Prostate gland (tissue), 2 donors: ENCODE data around the gene ZNF100.
A peak's percentile ranks its signal among the peaks of the same experiment; 100 is the strongest.

ENCODE experiments used
- POLR2A ChIP-seq: fragments of 450-650 bp; IDR thresholded peaks from one replicate; pipeline ENCODE4 v1.6.1; 2016; ENCODE audit warnings: antibody characterized with exemption, mild to moderate bottlenecking
- POLR2AphosphoS5 ChIP-seq: sonication (generic); formaldehyde crosslinking; IDR thresholded peaks from one replicate; pipeline ENCODE4 v1.6.1; 2017; ENCODE audit warnings: antibody characterized with exemption
- TF ChIP-seq, protein P1 (sequence below), 4 experiments: fragments of 200-600 bp in 2 of 4; fragments of 450-650 bp in 2 of 4; sonication (generic) in 2 of 4; IDR thresholded peaks; 1 replicate in 3 of 4; 2 replicates in 1 of 4; pipeline ENCODE4 v1.5.1; 2016 to 2019; ENCODE audit warnings: antibody characterized with exemption in 4 of 4, mild to moderate bottlenecking in 2 of 4, moderate library complexity in 2 of 4

GRCh38 chr19:21767065-21767800 is at the start of gene ZNF100:
- TF ChIP-seq, protein P1, sequence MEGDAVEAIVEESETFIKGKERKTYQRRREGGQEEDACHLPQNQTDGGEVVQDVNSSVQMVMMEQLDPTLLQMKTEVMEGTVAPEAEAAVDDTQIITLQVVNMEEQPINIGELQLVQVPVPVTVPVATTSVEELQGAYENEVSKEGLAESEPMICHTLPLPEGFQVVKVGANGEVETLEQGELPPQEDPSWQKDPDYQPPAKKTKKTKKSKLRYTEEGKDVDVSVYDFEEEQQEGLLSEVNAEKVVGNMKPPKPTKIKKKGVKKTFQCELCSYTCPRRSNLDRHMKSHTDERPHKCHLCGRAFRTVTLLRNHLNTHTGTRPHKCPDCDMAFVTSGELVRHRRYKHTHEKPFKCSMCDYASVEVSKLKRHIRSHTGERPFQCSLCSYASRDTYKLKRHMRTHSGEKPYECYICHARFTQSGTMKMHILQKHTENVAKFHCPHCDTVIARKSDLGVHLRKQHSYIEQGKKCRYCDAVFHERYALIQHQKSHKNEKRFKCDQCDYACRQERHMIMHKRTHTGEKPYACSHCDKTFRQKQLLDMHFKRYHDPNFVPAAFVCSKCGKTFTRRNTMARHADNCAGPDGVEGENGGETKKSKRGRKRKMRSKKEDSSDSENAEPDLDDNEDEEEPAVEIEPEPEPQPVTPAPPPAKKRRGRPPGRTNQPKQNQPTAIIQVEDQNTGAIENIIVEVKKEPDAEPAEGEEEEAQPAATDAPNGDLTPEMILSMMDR (IDR thresholded peaks at IDR 0.05): peak in 1 of 4 experiments; percentile 12
- TF ChIP-seq POLR2A (peak; percentile 47), POLR2AphosphoS5 (peak; percentile 54)
